ENCODE results near the gene DNM1L.

DNA sequence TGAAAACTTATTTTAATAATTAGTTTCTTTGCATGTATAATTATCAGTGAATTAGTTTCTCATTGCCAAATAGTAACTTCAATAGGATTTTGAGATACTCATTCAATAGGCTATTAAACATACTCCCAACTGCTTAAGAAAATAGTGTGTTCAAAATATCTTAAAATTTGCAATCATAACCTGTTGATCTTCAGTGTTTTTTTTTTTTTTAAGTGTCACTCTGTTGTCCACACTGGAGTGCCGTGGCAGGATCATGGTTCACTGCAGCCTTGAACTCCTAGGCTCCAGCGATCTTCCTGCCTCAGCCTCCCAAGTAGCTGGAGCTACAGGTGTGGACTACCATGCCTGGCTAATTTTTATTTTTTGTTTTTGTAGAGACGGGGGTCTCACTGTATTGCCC, 78.1 kb downstream of the DNM1L start:
- TF ChIP-seq CTCF (IDR thresholded peaks at IDR 0.05) (no peak), POLR2A (IDR thresholded peaks at IDR 0.05) (no peak)
